ENCODE data around the gene MT1H. TPM values are rescaled to one million over a fixed set of nuclear protein-coding genes. Genes with fewer than 3 reads are reported as not detected.
"Not testable (repeated sequence)": the region's sequence is repeated elsewhere in the genome, so short reads cannot be mapped to it uniquely, and the experiment has no call there.

Gene MT1H
- total RNA-seq, 1 donor from 2014 or later: not detected

DNA sequence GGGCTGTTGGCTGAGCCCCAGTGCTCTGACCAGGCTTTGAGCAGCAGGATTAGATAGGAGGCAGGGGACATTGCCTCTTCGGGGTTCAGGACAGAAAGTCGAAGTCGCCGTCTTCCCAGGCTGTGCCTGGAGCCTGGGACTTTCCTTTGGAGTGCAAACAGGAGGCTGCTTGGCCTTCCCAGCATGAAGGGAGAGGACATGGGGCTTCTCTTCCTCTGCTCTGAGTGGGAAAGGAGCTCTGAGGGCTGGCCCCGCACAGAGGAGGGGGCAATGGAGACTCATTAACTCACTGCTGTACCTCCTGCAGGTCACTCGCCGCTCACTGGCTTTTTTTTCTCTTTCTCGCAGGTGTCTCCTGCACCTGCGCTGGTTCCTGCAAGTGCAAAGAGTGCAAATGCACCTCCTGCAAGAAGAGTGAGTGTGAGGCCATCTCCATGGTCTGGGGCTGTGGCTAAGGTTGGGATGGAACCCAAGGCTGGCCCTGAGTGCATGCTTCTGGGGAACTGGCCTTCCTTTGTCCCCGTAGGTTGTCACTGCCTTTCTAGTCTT lies 11.2 kb upstream of the MT1H start:
- H3K4me3 Mint-ChIP-seq (ENCODE audit: low read depth): peak overlapping the region; percentile 84
- DNase-seq (ENCODE audit: low spot score, unreplicated experiment): no peak
- TF ChIP-seq, protein P1, sequence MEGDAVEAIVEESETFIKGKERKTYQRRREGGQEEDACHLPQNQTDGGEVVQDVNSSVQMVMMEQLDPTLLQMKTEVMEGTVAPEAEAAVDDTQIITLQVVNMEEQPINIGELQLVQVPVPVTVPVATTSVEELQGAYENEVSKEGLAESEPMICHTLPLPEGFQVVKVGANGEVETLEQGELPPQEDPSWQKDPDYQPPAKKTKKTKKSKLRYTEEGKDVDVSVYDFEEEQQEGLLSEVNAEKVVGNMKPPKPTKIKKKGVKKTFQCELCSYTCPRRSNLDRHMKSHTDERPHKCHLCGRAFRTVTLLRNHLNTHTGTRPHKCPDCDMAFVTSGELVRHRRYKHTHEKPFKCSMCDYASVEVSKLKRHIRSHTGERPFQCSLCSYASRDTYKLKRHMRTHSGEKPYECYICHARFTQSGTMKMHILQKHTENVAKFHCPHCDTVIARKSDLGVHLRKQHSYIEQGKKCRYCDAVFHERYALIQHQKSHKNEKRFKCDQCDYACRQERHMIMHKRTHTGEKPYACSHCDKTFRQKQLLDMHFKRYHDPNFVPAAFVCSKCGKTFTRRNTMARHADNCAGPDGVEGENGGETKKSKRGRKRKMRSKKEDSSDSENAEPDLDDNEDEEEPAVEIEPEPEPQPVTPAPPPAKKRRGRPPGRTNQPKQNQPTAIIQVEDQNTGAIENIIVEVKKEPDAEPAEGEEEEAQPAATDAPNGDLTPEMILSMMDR (IDR thresholded peaks at IDR 0.05; ENCODE audit: unreplicated experiment): no peak

DNA sequence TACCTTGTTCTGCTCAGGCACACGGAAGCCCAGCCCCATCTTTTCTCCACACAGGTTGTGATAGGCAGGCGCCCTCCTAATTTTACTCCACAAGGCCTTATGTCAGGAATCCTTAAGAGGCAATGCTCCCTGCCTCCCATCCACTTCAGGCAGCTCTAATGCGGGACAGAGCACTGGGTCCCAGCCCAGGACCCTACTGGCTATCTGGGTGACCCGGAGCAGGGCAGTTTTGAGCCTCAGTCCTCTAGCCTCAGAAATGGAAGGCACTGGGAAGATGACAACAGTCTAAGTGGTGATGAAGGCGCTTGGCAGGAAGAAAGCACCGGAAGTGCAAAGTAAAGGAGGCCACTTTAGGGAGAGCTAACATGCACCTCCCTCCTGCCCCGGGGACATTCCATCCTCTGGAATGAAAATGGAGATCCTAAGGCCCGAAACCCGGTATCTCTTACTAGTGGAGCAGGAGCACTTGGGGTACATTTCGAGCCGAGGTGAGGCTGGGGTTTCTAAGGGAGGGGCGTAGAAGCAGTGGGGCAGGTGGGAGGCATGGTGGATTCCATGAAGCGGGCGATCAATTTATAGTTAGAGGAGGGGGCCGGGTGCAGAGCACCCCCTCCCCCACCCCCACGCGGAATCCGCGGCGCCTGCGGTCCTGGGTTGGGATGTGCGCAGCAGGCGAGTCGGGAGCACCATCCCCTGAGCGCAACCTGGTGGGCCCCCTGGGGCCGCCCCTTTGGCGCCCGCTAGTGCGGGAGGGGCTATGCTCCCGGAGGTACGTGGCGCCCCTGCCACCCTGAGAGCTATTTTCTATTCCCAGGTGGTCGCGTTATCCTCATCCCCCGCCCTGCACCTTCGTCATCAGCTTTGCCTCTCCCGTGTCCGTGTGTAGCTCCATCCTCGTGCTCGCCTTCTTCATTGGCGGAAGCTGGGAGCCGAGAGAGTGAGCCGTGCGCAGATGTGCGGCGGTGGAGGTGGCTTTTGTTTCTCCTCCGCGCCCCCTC lies 7.0 kb upstream of the MT1H start:
- Mint-ChIP-seq H3K36me3 (ENCODE audit: insufficient read depth) (no peaks in the 10 kb centered on the region), H3K4me1 (ENCODE audit: low read depth) (peaks cover 5% of the 10 kb centered on the region), H3K27ac (no peak overlapping the region), H3K9me3 (ENCODE audit: low read depth) (no peaks in the 10 kb centered on the region), H3K27me3 (peaks cover 97% of the 10 kb centered on the region), H3K4me3 (ENCODE audit: low read depth) (no peak overlapping the region)
- TF ChIP-seq, protein P1 (IDR thresholded peaks at IDR 0.05; ENCODE audit: unreplicated experiment): no peak
- no peak for DNase-seq (ENCODE audit: low spot score, unreplicated experiment)

More for the DNA sequence above, 11.2 kb upstream of the MT1H start:
- Mint-ChIP-seq H3K27me3 (peaks cover 85% of the 10 kb centered on the region), H3K27ac (no peak overlapping the region), H3K9me3 (ENCODE audit: low read depth) (no peaks in the 10 kb centered on the region), H3K4me1 (ENCODE audit: low read depth) (peaks cover 5% of the 10 kb centered on the region), H3K36me3 (ENCODE audit: insufficient read depth) (no peaks in the 10 kb centered on the region)

GRCh38 chr16:56664506-56664905 lies 5.1 kb upstream of the MT1H start:
- no peak for DNase-seq (ENCODE audit: low spot score, unreplicated experiment)
- no peak overlapping the region for H3K4me3 Mint-ChIP-seq (ENCODE audit: low read depth)
- H3K4me1 Mint-ChIP-seq (ENCODE audit: low read depth): no peaks in the 10 kb centered on the region
- peaks cover 97% of the 10 kb centered on the region for H3K27me3 Mint-ChIP-seq
- no peaks in the 10 kb centered on the region for H3K36me3 Mint-ChIP-seq (ENCODE audit: insufficient read depth)
- TF ChIP-seq, protein P1 (IDR thresholded peaks at IDR 0.05; ENCODE audit: unreplicated experiment): no peak
- H3K27ac Mint-ChIP-seq: no peak overlapping the region
- no peaks in the 10 kb centered on the region for H3K9me3 Mint-ChIP-seq (ENCODE audit: low read depth)

DNA sequence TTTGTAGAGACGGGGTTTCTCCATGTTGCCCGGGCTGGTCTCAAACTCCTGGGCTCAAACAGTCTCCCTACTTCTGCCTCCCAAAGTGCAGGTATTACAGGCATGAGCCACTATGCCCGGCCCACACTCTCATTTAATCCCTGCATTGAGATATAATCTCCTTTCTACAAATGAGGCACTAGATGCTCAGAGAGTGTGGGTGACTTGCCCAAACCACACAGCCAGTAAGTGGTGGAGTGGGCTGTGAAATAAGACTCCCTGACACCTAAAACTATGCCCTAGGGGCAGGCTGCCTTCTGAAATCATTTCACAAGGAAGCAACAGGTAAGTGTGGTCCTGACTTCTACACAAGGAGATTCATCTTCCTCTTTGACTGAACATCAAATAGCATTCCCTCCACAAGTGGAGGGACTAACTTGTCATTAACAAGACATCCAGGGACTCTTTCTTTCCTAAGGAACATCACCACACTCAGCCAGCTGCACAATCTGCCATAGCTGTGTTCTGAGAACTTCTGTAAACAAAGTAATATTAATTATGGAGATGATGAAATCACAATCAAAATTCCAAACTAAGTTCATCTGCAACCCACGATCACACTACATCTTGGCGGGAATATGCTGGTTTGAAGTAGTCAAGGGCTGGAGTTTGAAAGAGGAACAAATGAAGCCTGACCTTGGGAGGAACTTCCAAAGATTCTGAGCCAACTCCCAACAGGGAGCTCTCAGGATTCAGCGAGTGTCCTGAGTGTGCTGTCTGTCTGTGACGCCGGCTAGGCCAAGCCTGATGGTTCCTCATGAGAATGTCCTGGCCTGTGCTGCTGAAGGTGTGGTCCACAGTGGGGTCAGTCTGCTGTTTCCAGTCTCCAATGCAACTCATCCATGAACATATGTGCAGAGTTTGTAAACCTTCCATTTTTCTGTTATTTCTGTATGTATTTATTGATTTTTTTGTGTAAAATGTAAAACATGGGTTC lies 4.0 kb upstream of the MT1H start:
- not testable (repeated sequence) for DNase-seq (ENCODE audit: low spot score, unreplicated experiment); H3K9me3 Mint-ChIP-seq (ENCODE audit: low read depth); H3K27ac Mint-ChIP-seq; H3K4me3 Mint-ChIP-seq (ENCODE audit: low read depth); H3K4me1 Mint-ChIP-seq (ENCODE audit: low read depth); H3K36me3 Mint-ChIP-seq (ENCODE audit: insufficient read depth)
- H3K27me3 Mint-ChIP-seq: peaks cover 97% of the 10 kb centered on the region

GRCh38 chr16:56667581-56668571 lies 1.7 kb upstream of the MT1H start, which contains the start of gene MT1G:
MT1G (minus strand) TSS chr16:56668065; CDS start chr16:56667993, 72 bp downstream.
- H3K4me3 Mint-ChIP-seq (ENCODE audit: low read depth): no peak within 1 kb of the TSS
- no peaks in the 10 kb centered on the region for H3K4me1 Mint-ChIP-seq (ENCODE audit: low read depth)
- no peak for DNase-seq (ENCODE audit: low spot score, unreplicated experiment)
- no peak within 1 kb of the TSS for H3K27ac Mint-ChIP-seq
- no peaks in the 10 kb centered on the region for H3K9me3 Mint-ChIP-seq (ENCODE audit: low read depth)
- no peaks in the 10 kb centered on the region for H3K36me3 Mint-ChIP-seq (ENCODE audit: insufficient read depth)
- TF ChIP-seq, protein P1 (IDR thresholded peaks at IDR 0.05; ENCODE audit: unreplicated experiment): no peak
- peaks cover 98% of the 10 kb centered on the region for H3K27me3 Mint-ChIP-seq

Data from progenitor cell of endocrine pancreas (in vitro differentiated cells).